Measurements from ENCODE around the gene CNKSR3. TPM values are rescaled to one million over a fixed set of nuclear protein-coding genes. Genes with fewer than 3 reads are reported as not detected.
A peak's percentile ranks its signal among the peaks of the same experiment; 100 is the strongest.

The CNKSR3 gene
- 10 to 100 TPM in 1 of 2 donors, 1 to 10 TPM in 1; 9.3 to 13.2 TPM for total RNA-seq

- peak within 1 kb of the TSS; percentile 69 to 88 for H3K4me3 ChIP-seq
- no peaks in the 10 kb centered on the region for H3K36me3 ChIP-seq (replicated peaks in 1 of 2; ENCODE audit: insufficient read depth in 1 of 2, low read depth in 2 of 2)
- TF ChIP-seq CTCF (IDR thresholded peaks at IDR 0.05), result peak in 4 of 7 experiments; percentile 10 to 30 (median 23)
- peak; percentile 92 to 94 (median 94) for TF ChIP-seq POLR2A (IDR thresholded peaks at IDR 0.05)
- intact Hi-C loops (cut with DNase I), result no loop called here
- peak within 1 kb of the TSS; percentile 96 to 99 (median 98) for H3K27ac ChIP-seq
- H3K4me1 ChIP-seq, result peaks cover 56% of the 10 kb centered on the region
- H3K9me3 ChIP-seq, result no peaks in the 10 kb centered on the region
- DNase-seq (peak; percentile 94 to 97 (median 96)), ATAC-seq (peak; percentile 84)
- 0% methylated on average over 30 to 73 of the region's 86 CpGs for WGBS, 2 donors
- no peaks in the 10 kb centered on the region for H3K27me3 ChIP-seq
Measured at GRCh38 chr6:154510144-154510905, at the start of gene CNKSR3. CNKSR3 (minus strand) TSS chr6:154510685; CDS start chr6:154510114, 571 bp downstream.

- TF ChIP-seq POLR2A (IDR thresholded peaks at IDR 0.05), result no peak
- TF ChIP-seq CTCF (IDR thresholded peaks at IDR 0.05), result no peak
- ATAC-seq, result no peak
- intact Hi-C loops (cut with DNase I), result no loop called here
Measured at GRCh38 chr6:154558984-154559383, 48.5 kb upstream of the CNKSR3 start.

GRCh38 chr6:154558513-154558912 is 48.0 kb upstream of the CNKSR3 start:
- Histone ChIP-seq H3K27me3 (no peaks in the 10 kb centered on the region), H3K4me1 (peaks cover 4% of the 10 kb centered on the region), H3K4me3 (no peak overlapping the region), H3K27ac (no peak overlapping the region), H3K9me3 (no peaks in the 10 kb centered on the region), H3K36me3 (replicated peaks in 1 of 2; ENCODE audit: insufficient read depth in 1 of 2, low read depth in 2 of 2) (no peaks in the 10 kb centered on the region)
- DNase-seq (no peak), ATAC-seq (no peak)
- intact Hi-C loops (cut with DNase I), result no loop called here
- no peak for TF ChIP-seq CTCF (IDR thresholded peaks at IDR 0.05)
- TF ChIP-seq POLR2A (IDR thresholded peaks at IDR 0.05), result no peak
- 91 to 96% methylated on average over 6 of the region's 6 CpGs for WGBS, 2 donors

More at GRCh38 chr6:154558984-154559383, 48.5 kb upstream of the CNKSR3 start:
- Histone ChIP-seq H3K9me3 (no peaks in the 10 kb centered on the region), H3K27ac (no peak overlapping the region), H3K27me3 (no peaks in the 10 kb centered on the region), H3K4me1 (peaks cover 4% of the 10 kb centered on the region), H3K4me3 (no peak overlapping the region), H3K36me3 (replicated peaks in 1 of 2; ENCODE audit: insufficient read depth in 1 of 2, low read depth in 2 of 2) (no peaks in the 10 kb centered on the region)
- 62 to 67% methylated on average over 5 of the region's 5 CpGs for WGBS, 2 donors
- no peak for DNase-seq

- no peaks in the 10 kb centered on the region for H3K36me3 ChIP-seq (replicated peaks in 1 of 2; ENCODE audit: insufficient read depth in 1 of 2, low read depth in 2 of 2)
- WGBS, 2 donors, result 61 to 65% methylated on average over 7 of the region's 7 CpGs
- intact Hi-C loops (cut with DNase I), result no loop called here
- H3K4me3 ChIP-seq, result no peak overlapping the region
- peaks cover 4% of the 10 kb centered on the region for H3K4me1 ChIP-seq
- TF ChIP-seq CTCF (IDR thresholded peaks at IDR 0.05) (no peak), POLR2A (IDR thresholded peaks at IDR 0.05) (no peak)
- peak overlapping the region; percentile 36 to 68 (median 56) for H3K27ac ChIP-seq
- ATAC-seq, result peak; percentile 89
- DNase-seq, result peak in 3 of 4 donors; percentile 11 to 35 (median 25)
- no peaks in the 10 kb centered on the region for H3K9me3 ChIP-seq
- no peaks in the 10 kb centered on the region for H3K27me3 ChIP-seq
Measured at GRCh38 chr6:154555073-154555677, 44.7 kb upstream of the CNKSR3 start.

All from body of pancreas (tissue), 4 donors.